BLaER1 (cell line): Measurements from ENCODE around the gene KRT5.

Experiments
- H3K27ac ChIP-seq: shearing (Covaris generic); formaldehyde crosslinking; 2 replicates; pipeline ENCODE4 v1.8.1; 2022
- H3K27me3 ChIP-seq: shearing (Covaris generic); formaldehyde crosslinking; 2 replicates; pipeline ENCODE4 v1.8.1; 2022
- H3K36me3 ChIP-seq: shearing (Covaris generic); formaldehyde crosslinking; 2 replicates; pipeline ENCODE4 v1.8.1; 2022
- H3K4me1 ChIP-seq: shearing (Covaris generic); formaldehyde crosslinking; 2 replicates; pipeline ENCODE4 v1.8.1; 2022
- H3K4me2 ChIP-seq: shearing (Covaris generic); formaldehyde crosslinking; 2 replicates; pipeline ENCODE4 v1.8.1; 2022
- H3K4me3 ChIP-seq: shearing (Covaris generic); formaldehyde crosslinking; 2 replicates; pipeline ENCODE4 v1.8.1; 2022
- H3K9ac ChIP-seq: shearing (Covaris generic); formaldehyde crosslinking; 2 replicates; pipeline ENCODE4 v1.8.1; 2022
- H3K9me3 ChIP-seq: shearing (Covaris generic); formaldehyde crosslinking; 2 replicates; pipeline ENCODE4 v1.8.1; 2022
- H4K20me1 ChIP-seq: shearing (Covaris generic); formaldehyde crosslinking; 2 replicates; pipeline ENCODE4 v1.8.1; 2022
- Cebpa-rat ChIP-seq: shearing (Covaris generic); IDR thresholded peaks from 2 replicates; pipeline ENCODE4 v1.8.1; 2022

The KRT5 gene

DNA sequence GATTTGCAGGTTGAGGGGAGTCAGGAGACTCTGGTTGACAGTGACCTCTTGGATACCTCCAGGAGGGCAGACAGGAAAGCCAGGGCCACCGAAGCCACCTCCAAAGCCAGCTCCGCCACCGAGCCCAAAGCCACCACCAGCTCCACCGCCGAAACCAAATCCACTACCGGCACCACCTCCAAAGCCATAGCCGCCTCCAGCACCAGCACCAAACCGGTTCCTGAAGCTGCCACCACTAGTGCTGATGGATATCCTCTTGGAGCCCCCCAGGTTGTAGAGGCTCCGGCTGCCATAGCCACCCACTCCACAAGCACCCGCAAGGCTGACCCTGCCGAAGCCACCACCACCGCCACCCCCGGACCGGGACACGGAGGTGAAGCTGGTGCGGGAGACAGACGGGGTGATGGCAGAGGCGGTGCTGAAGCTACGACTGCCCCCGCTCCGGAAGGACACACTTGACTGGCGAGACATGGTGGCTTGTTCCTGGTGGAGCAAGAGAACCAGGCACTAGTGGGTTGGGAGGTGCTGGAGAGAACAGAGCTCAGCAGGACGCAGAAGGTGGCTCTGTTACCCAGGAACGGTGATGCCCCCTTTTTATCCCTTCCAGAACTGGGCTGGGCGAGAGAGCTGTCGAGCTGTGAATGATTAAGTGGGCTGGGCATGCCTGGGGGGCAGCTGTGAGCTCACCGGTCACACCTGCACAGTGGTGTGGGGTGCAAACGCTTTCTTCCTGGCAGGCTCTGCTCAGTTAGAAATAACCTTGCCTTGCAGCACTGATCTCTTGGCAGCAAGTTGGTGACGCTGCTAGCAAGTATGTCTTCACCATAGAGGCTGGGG lies at the start of gene KRT5:
TSS of gene KRT5 (minus strand) at position 569 of the 837 bp plus-strand sequence. CDS start at position 471, 98 bp downstream.
- Histone ChIP-seq H3K9me3 (no peaks in the 10 kb centered on the region), H3K4me3 (no peak within 1 kb of the TSS), H4K20me1 (no peaks in the 10 kb centered on the region), H3K27ac (no peak within 1 kb of the TSS), H3K36me3 (no peaks in the 10 kb centered on the region), H3K4me2 (no peak within 1 kb of the TSS), H3K9ac (no peak within 1 kb of the TSS), H3K27me3 (no peaks in the 10 kb centered on the region), H3K4me1 (no peaks in the 10 kb centered on the region)
- no peak for TF ChIP-seq Cebpa-rat

DNA sequence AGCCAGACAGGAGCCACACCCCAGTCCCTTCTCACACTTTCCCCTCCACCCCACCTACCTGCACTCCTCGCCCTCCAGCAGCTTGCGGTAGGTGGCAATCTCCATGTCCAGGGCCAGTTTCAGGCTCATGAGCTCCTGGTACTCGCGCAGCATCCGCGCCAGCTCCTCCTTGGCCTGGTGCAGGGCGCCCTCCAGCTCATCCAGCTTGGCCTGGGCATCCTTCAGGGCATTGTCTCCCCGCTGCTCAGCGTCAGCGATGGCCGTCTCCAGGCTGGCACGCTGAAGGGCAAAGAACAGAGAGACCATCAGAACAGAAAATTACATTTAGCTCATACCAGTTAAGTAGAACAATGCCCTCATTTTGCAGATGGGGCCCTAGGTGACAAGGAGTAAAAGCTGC lies 47.9 kb upstream of the KRT5 start:
- no peaks in the 10 kb centered on the region for H3K9me3 ChIP-seq
- no peaks in the 10 kb centered on the region for H3K36me3 ChIP-seq
- H3K27me3 ChIP-seq: no peaks in the 10 kb centered on the region
- no peak overlapping the region for H3K9ac ChIP-seq
- H3K27ac ChIP-seq: no peak overlapping the region
- H3K4me1 ChIP-seq: peaks cover 7% of the 10 kb centered on the region; the same call in 1 of the 2 replicates
- H3K4me2 ChIP-seq: no peak overlapping the region
- no peak for TF ChIP-seq Cebpa-rat
- no peaks in the 10 kb centered on the region for H4K20me1 ChIP-seq
- H3K4me3 ChIP-seq: no peak overlapping the region

DNA sequence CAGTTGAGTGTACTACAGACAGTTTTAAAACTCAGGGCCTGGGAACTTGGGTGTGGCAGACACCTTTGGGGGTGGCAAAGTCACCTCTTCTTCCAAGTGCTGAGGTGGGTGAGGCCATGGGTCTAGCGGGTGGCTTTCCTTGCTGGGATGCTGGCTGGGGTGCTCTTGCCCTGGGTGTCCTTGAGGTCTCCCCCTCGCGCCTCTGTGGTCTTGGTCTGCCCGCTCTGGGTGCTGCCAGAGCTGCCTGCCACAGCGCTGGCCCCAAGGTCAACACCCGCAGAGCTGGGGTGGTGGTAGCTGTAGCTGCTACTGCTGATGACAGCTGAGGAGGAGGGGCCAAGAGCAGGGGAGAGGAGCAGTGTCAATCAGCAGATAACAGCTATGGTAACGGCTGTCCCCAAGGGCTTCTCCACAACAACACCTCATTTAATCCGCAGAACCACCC lies 46.7 kb upstream of the KRT5 start:
- no peaks in the 10 kb centered on the region for H4K20me1 ChIP-seq
- TF ChIP-seq Cebpa-rat: no peak
- no peaks in the 10 kb centered on the region for H3K27me3 ChIP-seq

DNA sequence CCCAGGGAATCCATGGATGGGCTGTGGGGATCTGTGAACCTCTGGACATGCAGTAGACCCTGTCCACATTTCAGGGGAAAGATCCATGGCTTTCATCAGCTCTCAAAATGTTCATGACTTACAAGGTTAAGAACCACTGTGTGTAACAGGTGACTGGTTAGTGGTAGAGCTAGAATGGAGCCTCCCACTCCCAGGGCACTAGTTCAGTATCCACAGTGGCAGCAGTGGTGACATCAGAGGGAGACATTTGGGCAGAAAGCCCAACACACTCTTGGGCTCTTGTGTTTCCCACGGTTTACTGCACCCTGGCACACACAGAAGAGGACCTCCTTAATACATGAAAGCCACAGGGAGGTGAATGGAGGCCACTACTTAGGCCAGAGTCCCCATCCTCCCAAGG lies 44.4 kb upstream of the KRT5 start:
- H3K27me3 ChIP-seq: no peaks in the 10 kb centered on the region
- no peak overlapping the region for H3K4me2 ChIP-seq
- no peaks in the 10 kb centered on the region for H3K36me3 ChIP-seq
- TF ChIP-seq Cebpa-rat: no peak
- no peaks in the 10 kb centered on the region for H3K9me3 ChIP-seq
- H3K9ac ChIP-seq: no peak overlapping the region
- H3K27ac ChIP-seq: no peak overlapping the region
- no peaks in the 10 kb centered on the region for H4K20me1 ChIP-seq
- H3K4me3 ChIP-seq: no peak overlapping the region
- peaks cover 7% of the 10 kb centered on the region; the same call in 1 of the 2 replicates for H3K4me1 ChIP-seq

More for the DNA sequence above, 46.7 kb upstream of the KRT5 start:
- Histone ChIP-seq H3K27ac (no peak overlapping the region), H3K4me1 (peaks cover 7% of the 10 kb centered on the region; the same call in 1 of the 2 replicates), H3K4me2 (no peak overlapping the region), H3K36me3 (no peaks in the 10 kb centered on the region), H3K9me3 (no peaks in the 10 kb centered on the region), H3K9ac (no peak overlapping the region), H3K4me3 (no peak overlapping the region)

DNA sequence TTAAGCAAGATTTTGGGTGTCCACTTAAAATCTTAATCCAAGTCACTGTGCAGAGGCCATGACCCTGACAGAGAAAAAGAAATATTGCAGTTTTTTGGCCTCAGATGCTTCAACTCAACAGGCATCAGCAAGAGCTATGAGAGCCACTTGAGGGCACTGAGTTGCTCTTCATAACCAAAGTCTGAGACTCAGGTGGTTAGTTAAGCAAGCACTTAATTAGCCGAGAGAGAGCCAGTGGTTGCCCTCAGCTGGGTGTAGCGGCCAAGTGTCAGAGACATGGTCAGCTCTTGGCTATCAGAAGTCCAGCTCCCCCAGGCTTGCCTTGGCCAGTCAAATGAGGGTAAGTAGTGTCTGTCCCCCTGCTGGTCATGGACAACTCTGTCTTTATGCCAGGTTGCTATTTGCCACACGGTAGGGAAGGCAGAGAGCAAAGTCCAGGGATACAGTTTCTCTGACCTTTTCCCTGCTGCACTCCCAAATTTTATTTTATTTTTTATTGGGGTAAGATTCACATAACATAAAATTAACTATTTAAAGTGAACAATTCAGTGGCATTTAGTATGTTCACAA lies 41.8 kb upstream of the KRT5 start:
- no peak overlapping the region for H3K4me2 ChIP-seq
- H3K36me3 ChIP-seq: no peaks in the 10 kb centered on the region
- no peak overlapping the region for H3K27ac ChIP-seq
- no peaks in the 10 kb centered on the region for H3K27me3 ChIP-seq
- H3K9me3 ChIP-seq: no peaks in the 10 kb centered on the region
- peaks cover 2% of the 10 kb centered on the region; the same call in 1 of the 2 replicates for H3K4me1 ChIP-seq
- no peaks in the 10 kb centered on the region for H4K20me1 ChIP-seq
- H3K9ac ChIP-seq: no peak overlapping the region
- no peak for TF ChIP-seq Cebpa-rat
- H3K4me3 ChIP-seq: no peak overlapping the region

DNA sequence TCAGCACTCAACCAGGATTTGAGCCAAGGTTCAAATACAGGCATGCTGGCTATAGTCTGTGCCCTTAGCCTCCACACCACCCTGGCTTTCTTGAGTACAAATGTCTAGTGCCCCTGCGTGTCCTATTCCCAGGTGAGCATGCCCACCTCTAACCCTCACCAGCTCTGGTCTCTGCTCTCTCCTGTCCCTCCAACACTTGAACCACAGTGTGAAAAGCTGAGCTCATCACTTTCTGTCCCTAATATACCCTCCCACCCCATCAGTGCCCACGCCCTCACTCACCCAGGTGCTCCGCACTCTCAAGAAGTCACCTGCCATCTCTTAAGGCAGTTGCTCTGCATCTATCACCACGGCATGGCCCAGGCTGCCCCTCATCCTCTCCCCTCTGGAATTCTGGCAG lies 39.8 kb upstream of the KRT5 start:
- no peak overlapping the region for H3K4me2 ChIP-seq
- H3K36me3 ChIP-seq: no peaks in the 10 kb centered on the region
- H3K4me3 ChIP-seq: no peak overlapping the region
- no peak overlapping the region for H3K27ac ChIP-seq
- H3K27me3 ChIP-seq: no peaks in the 10 kb centered on the region
- no peak overlapping the region for H3K9ac ChIP-seq
- TF ChIP-seq Cebpa-rat: no peak
- no peaks in the 10 kb centered on the region for H4K20me1 ChIP-seq
- no peaks in the 10 kb centered on the region for H3K9me3 ChIP-seq
- no peaks in the 10 kb centered on the region for H3K4me1 ChIP-seq

DNA sequence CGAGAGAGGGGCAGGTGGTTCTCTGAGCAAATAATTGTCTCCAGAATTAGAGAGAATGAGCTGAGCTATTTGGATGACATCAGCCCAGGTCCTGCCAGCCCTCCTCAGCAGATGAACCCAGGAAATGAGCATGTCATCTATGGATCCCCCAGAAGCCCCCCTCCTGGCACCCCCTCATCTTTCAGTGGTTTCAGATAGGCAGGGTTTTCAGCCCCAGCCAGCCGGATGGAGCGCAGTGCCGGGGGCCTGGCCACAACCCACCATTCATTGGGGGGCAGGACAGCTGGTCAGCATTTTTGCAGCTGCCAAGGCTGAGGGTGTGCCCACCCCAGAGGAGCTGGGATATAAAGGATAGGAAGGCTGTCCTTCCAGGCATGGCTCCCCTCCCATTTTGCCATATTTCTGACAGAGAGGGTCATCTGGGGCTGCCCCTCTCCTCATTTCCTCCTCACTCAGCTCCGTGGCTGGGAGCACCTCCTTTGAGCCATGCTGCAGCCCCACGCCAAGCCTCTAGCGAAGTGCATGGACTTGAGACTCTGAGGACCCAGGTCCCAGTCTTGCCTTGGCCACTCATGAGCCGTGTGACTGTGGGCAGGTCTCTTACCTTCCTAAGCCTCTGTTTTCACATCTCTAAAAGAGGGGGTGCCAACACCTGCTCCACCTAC lies 38.7 kb upstream of the KRT5 start:
- Histone ChIP-seq H4K20me1 (no peaks in the 10 kb centered on the region), H3K9me3 (no peaks in the 10 kb centered on the region), H3K27me3 (no peaks in the 10 kb centered on the region), H3K4me2 (no peak overlapping the region), H3K4me1 (no peaks in the 10 kb centered on the region), H3K27ac (no peak overlapping the region), H3K9ac (no peak overlapping the region), H3K4me3 (no peak overlapping the region), H3K36me3 (no peaks in the 10 kb centered on the region)
- no peak for TF ChIP-seq Cebpa-rat

DNA sequence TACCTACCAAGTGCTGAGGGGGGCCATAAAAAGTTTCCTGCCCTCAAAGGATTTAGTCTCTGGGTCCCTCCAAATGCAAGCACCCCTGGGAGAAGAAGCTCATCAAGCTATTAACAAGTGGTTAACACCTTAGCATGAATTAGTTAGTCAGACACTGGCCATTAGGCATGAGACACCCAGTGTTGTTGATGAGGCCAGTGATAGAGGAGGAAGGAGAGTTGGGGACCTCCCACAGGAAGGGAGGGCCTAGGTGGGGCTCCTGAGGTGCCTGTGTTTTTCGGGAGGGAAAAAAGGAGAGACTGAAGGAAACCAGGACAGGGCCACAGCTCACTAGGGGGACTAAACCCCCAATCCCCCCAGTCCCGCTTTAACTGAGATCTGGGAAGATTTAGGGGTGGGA lies 37.3 kb upstream of the KRT5 start:
- no peak for TF ChIP-seq Cebpa-rat
- Histone ChIP-seq H3K4me1 (no peaks in the 10 kb centered on the region), H3K27me3 (no peaks in the 10 kb centered on the region)

DNA sequence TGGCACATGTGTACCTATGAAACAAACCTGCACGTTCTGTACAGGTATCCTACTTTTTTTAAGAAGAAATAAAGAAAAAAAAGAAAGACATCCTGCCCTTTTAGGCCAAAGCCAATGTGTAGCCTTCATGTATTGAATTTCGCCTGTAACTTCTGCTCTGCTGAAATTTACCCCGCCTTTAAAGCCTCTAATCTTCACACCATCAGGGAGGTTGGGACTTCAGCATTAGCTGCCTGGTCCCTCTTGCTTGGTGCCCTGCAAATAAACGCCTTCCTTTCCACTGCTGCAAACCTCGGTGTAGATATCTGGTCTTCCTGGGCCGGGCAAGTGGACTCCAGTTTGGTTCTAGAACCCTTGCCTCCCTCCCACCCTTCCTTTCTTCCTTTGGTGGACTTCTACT lies 35.4 kb upstream of the KRT5 start:
- no peak overlapping the region for H3K4me3 ChIP-seq
- H4K20me1 ChIP-seq: no peaks in the 10 kb centered on the region
- no peaks in the 10 kb centered on the region for H3K4me1 ChIP-seq
- no peak overlapping the region for H3K9ac ChIP-seq
- no peak for TF ChIP-seq Cebpa-rat
- H3K27ac ChIP-seq: no peak overlapping the region
- H3K9me3 ChIP-seq: no peaks in the 10 kb centered on the region
- H3K36me3 ChIP-seq: no peaks in the 10 kb centered on the region
- H3K27me3 ChIP-seq: no peaks in the 10 kb centered on the region
- H3K4me2 ChIP-seq: no peak overlapping the region

More for the DNA sequence above, 37.3 kb upstream of the KRT5 start:
- Histone ChIP-seq H4K20me1 (no peaks in the 10 kb centered on the region), H3K36me3 (no peaks in the 10 kb centered on the region), H3K4me2 (no peak overlapping the region), H3K27ac (no peak overlapping the region), H3K9me3 (no peaks in the 10 kb centered on the region), H3K9ac (no peak overlapping the region), H3K4me3 (no peak overlapping the region)

DNA sequence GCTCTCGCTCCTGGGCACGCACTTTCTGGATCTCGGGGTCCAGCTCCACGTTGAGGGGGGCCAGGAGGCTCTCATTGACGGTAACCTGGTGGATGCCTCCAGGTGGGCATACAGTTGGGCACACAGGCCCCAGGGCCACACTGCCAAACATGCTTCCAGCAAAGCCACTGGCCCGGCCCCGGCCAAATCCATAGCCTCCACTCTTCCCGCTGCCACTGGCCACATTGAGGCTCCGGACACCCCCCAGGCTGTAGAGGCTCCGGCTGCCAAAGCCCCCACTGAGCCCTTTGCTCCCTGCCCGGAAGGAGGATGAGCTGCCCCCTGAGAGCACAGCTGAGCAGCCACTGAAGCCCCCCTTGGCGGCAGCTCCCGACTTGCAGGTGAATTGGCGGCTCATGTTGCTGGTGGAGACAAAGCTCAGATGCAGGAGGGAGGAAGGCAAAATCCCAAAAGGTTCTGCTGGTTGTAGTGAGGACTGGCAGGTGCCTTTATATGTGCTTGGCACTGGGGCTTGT lies 32.5 kb upstream of the KRT5 start, which contains the start of gene KRT71:
TSS of gene KRT71 (minus strand) at position 465 of the 515 bp plus-strand sequence. CDS start at position 397, 68 bp downstream.
- Histone ChIP-seq H3K36me3 (no peaks in the 10 kb centered on the region), H3K4me2 (no peak within 1 kb of the TSS), H3K4me3 (no peak within 1 kb of the TSS), H4K20me1 (no peaks in the 10 kb centered on the region), H3K4me1 (no peaks in the 10 kb centered on the region), H3K27ac (no peak within 1 kb of the TSS), H3K9me3 (no peaks in the 10 kb centered on the region), H3K27me3 (no peaks in the 10 kb centered on the region), H3K9ac (no peak within 1 kb of the TSS)
- no peak for TF ChIP-seq Cebpa-rat
